ENCODE measurements around the gene MRPL43. TPM values are rescaled to one million over a fixed set of nuclear protein-coding genes. Genes with fewer than 3 reads are reported as not detected.

MRPL43 gene
- total RNA-seq, 1 donor from 2014 or later, result 81.6 TPM

GRCh38 chr10:101018600-101019439 lies 31.5 kb upstream of the MRPL43 start:
- Mint-ChIP-seq H3K27ac (ENCODE audit: unreplicated experiment) (no peak overlapping the region), H3K36me3 (ENCODE audit: unreplicated experiment) (no peaks in the 10 kb centered on the region), H3K4me3 (ENCODE audit: unreplicated experiment) (no peak overlapping the region), H3K4me1 (ENCODE audit: unreplicated experiment) (peaks cover 22% of the 10 kb centered on the region), H3K27me3 (ENCODE audit: unreplicated experiment) (no peaks in the 10 kb centered on the region), H3K9me3 (ENCODE audit: unreplicated experiment) (no peaks in the 10 kb centered on the region)
- DNase-seq (ENCODE audit: extremely low spot score, unreplicated experiment), result peak; percentile 94
- peak; percentile 83 for TF ChIP-seq CTCF (IDR thresholded peaks at IDR 0.05)

GRCh38 chr10:101018118-101018599 lies 30.9 kb upstream of the MRPL43 start:
- Mint-ChIP-seq H3K4me3 (ENCODE audit: unreplicated experiment) (no peak overlapping the region), H3K36me3 (ENCODE audit: unreplicated experiment) (no peaks in the 10 kb centered on the region), H3K27ac (ENCODE audit: unreplicated experiment) (no peak overlapping the region), H3K27me3 (ENCODE audit: unreplicated experiment) (no peaks in the 10 kb centered on the region), H3K9me3 (ENCODE audit: unreplicated experiment) (no peaks in the 10 kb centered on the region), H3K4me1 (ENCODE audit: unreplicated experiment) (peaks cover 27% of the 10 kb centered on the region)
- DNase-seq (ENCODE audit: extremely low spot score, unreplicated experiment), result no peak
- TF ChIP-seq CTCF (IDR thresholded peaks at IDR 0.05), result no peak

GRCh38 chr10:101016814-101017213 lies 29.5 kb upstream of the MRPL43 start:
- Mint-ChIP-seq H3K4me3 (ENCODE audit: unreplicated experiment) (no peak overlapping the region), H3K36me3 (ENCODE audit: unreplicated experiment) (no peaks in the 10 kb centered on the region), H3K27ac (ENCODE audit: unreplicated experiment) (no peak overlapping the region), H3K9me3 (ENCODE audit: unreplicated experiment) (no peaks in the 10 kb centered on the region), H3K4me1 (ENCODE audit: unreplicated experiment) (peaks cover 34% of the 10 kb centered on the region), H3K27me3 (ENCODE audit: unreplicated experiment) (no peaks in the 10 kb centered on the region)
- no peak for DNase-seq (ENCODE audit: extremely low spot score, unreplicated experiment)
- no peak for TF ChIP-seq CTCF (IDR thresholded peaks at IDR 0.05)

GRCh38 chr10:101015582-101015973 lies 28.3 kb upstream of the MRPL43 start:
- Mint-ChIP-seq H3K4me3 (ENCODE audit: unreplicated experiment) (no peak overlapping the region), H3K27ac (ENCODE audit: unreplicated experiment) (no peak overlapping the region), H3K4me1 (ENCODE audit: unreplicated experiment) (peaks cover 34% of the 10 kb centered on the region), H3K36me3 (ENCODE audit: unreplicated experiment) (no peaks in the 10 kb centered on the region), H3K9me3 (ENCODE audit: unreplicated experiment) (no peaks in the 10 kb centered on the region), H3K27me3 (ENCODE audit: unreplicated experiment) (no peaks in the 10 kb centered on the region)
- no peak for TF ChIP-seq CTCF (IDR thresholded peaks at IDR 0.05)
- DNase-seq (ENCODE audit: extremely low spot score, unreplicated experiment), result no peak

GRCh38 chr10:101014966-101015581 lies 27.8 kb upstream of the MRPL43 start:
- Mint-ChIP-seq H3K36me3 (ENCODE audit: unreplicated experiment) (no peaks in the 10 kb centered on the region), H3K27ac (ENCODE audit: unreplicated experiment) (no peak overlapping the region), H3K4me1 (ENCODE audit: unreplicated experiment) (peaks cover 34% of the 10 kb centered on the region), H3K27me3 (ENCODE audit: unreplicated experiment) (no peaks in the 10 kb centered on the region), H3K4me3 (ENCODE audit: unreplicated experiment) (no peak overlapping the region), H3K9me3 (ENCODE audit: unreplicated experiment) (no peaks in the 10 kb centered on the region)
- DNase-seq (ENCODE audit: extremely low spot score, unreplicated experiment), result no peak
- no peak for TF ChIP-seq CTCF (IDR thresholded peaks at IDR 0.05)
